Sigmoid colon (tissue), 7 donors: ENCODE results near the gene C16orf90. TPM values are rescaled to one million over a fixed set of nuclear protein-coding genes. Genes with fewer than 3 reads are reported as not detected.

Experiments used
- DNase-seq: peaks from one replicate; pipeline ENCODE4 v3.0.0-alpha.2; 2019
- H3K27ac ChIP-seq, 4 donors: fragments of 200-600 bp; sonication (generic); one replicate each; pipeline ENCODE4 v1.5.1; 2016 to 2019; ENCODE audit warnings: mild to moderate bottlenecking in 1 of 4
- H3K27me3 ChIP-seq, 3 donors: fragments of 200-600 bp; sonication (generic); one replicate each; pipeline ENCODE4 v1.5.1; 2019; ENCODE audit warnings: mild to moderate bottlenecking in 1 of 3
- H3K36me3 ChIP-seq, 4 donors: fragments of 200-600 bp; sonication (generic); one replicate each; pipeline ENCODE4 v1.5.1; 2016 to 2019
- H3K4me1 ChIP-seq, 4 donors: fragments of 200-600 bp; sonication (generic); one replicate each; pipeline ENCODE4 v1.5.1; 2017 to 2019
- H3K4me3 ChIP-seq, 4 donors: fragments of 200-600 bp; sonication (generic); one replicate each; pipeline ENCODE4 v1.5.1; 2017 to 2019; ENCODE audit warnings: mild to moderate bottlenecking in 2 of 4, moderate library complexity in 1 of 4
- H3K9me3 ChIP-seq, 4 donors: fragments of 200-600 bp in 3 of 4; sonication (generic) in 3 of 4; one replicate each; pipeline versions ENCODE4 v1.5.1 to v1.6.1; 2013 to 2019
- CTCF ChIP-seq, 4 experiments: fragments of 450-650 bp in 3 of 4; fragments of 200-600 bp in 1 of 4; IDR thresholded peaks; one replicate each; pipeline ENCODE4 v1.5.1; 2016 to 2019; ENCODE audit warnings: antibody characterized with exemption in 4 of 4, mild to moderate bottlenecking in 3 of 4, moderate library complexity in 2 of 4
- EP300 ChIP-seq, 4 donors: sonication (generic); formaldehyde crosslinking; IDR thresholded peaks; one replicate each; pipeline ENCODE4 v1.6.1; 2017; ENCODE audit warnings: antibody characterized with exemption in 4 of 4
- POLR2A ChIP-seq, 2 donors: fragments of 450-650 bp; IDR thresholded peaks; one replicate each; pipeline ENCODE4 v1.6.1; 2016; ENCODE audit warnings: antibody characterized with exemption in 2 of 2, mild to moderate bottlenecking in 2 of 2, moderate library complexity in 2 of 2
- POLR2AphosphoS5 ChIP-seq, 4 donors: sonication (generic); formaldehyde crosslinking; IDR thresholded peaks; one replicate each; pipeline ENCODE4 v1.6.1; 2017; ENCODE audit warnings: antibody characterized with exemption in 4 of 4
- WGBS, 2 donors: extraction: QIAGEN DNeasy Blood & Tissue Kit; methylation state at CpG; one replicate each; pipeline ENCODE4 v1.1.7; 2013; 5-methylcytosine and 5-hydroxymethylcytosine counted together
- intact Hi-C: fragments of 100-400 bp; cut with DNase I; formaldehyde crosslinking; loops from one replicate; pipeline ENCODE4 v1.15.1; 2023
- polyA plus RNA-seq, 3 donors: library from polyadenylated mRNA; stranded (reverse); fragments of 200-250 nt; gene quantifications; one replicate each; pipeline ENCODE4 v1.2.3, GENCODE V29; 2013
- small RNA-seq, 3 donors: library from RNA; depleted of rRNA; stranded (forward); fragments of <200 nt; gene quantifications; one replicate each; pipeline ENCODE3, GENCODE V24; 2016
- total RNA-seq, 4 donors: library from RNA; depleted of rRNA; stranded (reverse); fragments of >200 nt; gene quantifications; one replicate each; pipeline ENCODE4 v1.1.0, GENCODE V29; 2016
- donor health status: healthy with polysubstance abuse.
- donor health status: Bipolar disorder and iron deficiency.
- donor health status: healthy.

C16orf90 gene
- total and polyA plus RNA-seq, 7 donors: not detected

- intact Hi-C loops: loop anchor here (1.0 to 10.0 kb wide), 6 partner anchors 43 to 220 kb away; partner anchors contain the start of genes TIGD7, ZNF174, ZNF200 and ZNF75A
- no peaks in the 10 kb centered on the region for H3K27me3 ChIP-seq
- H3K27ac ChIP-seq: peak overlapping the region; percentile 89 to 97 (median 94)
- no peaks in the 10 kb centered on the region for H3K36me3 ChIP-seq
- WGBS, 2 donors: 0 to 1% methylated on average over 83 of the region's 83 CpGs
- no peaks in the 10 kb centered on the region for H3K9me3 ChIP-seq
- DNase-seq: peak; percentile 96
- H3K4me3 ChIP-seq: peak overlapping the region; percentile 82 to 93 (median 84)
- peaks cover 0 to 50% (median 42%) of the 10 kb centered on the region in 4 donors for H3K4me1 ChIP-seq
- TF ChIP-seq CTCF (IDR thresholded peaks at IDR 0.05) (peak in 2 of 4 experiments; percentile 19 to 46), POLR2A (IDR thresholded peaks at IDR 0.05) (peak in 1 of 2 donors; percentile 37), EP300 (IDR thresholded peaks at IDR 0.05) (no peak), POLR2AphosphoS5 (IDR thresholded peaks at IDR 0.05) (peak; percentile 49 to 81 (median 72))
Measured at GRCh38 chr16:3457434-3458252, 37.6 kb downstream of the C16orf90 start.

- Histone ChIP-seq H3K36me3 (peaks cover 0 to 6% (median 0%) of the 10 kb centered on the region in 4 donors), H3K27me3 (no peaks in the 10 kb centered on the region), H3K4me1 (peaks cover 0 to 21% (median 18%) of the 10 kb centered on the region in 4 donors), H3K27ac (no peak overlapping the region), H3K4me3 (no peak overlapping the region), H3K9me3 (no peaks in the 10 kb centered on the region)
- intact Hi-C loops: loop anchor here (5.0 to 10.0 kb wide), 3 partner anchors 147 to 217 kb away; partner anchors contain the start of genes TIGD7, ZNF200 and ZNF75A
- no peak for DNase-seq
- 87 to 93% methylated on average over 10 of the region's 10 CpGs for WGBS, 2 donors
- TF ChIP-seq EP300 (IDR thresholded peaks at IDR 0.05) (no peak), POLR2A (IDR thresholded peaks at IDR 0.05) (no peak), POLR2AphosphoS5 (IDR thresholded peaks at IDR 0.05) (no peak), CTCF (IDR thresholded peaks at IDR 0.05) (no peak)
Measured at GRCh38 chr16:3454631-3455147, 40.6 kb downstream of the C16orf90 start.

- no peak for DNase-seq
- TF ChIP-seq CTCF (IDR thresholded peaks at IDR 0.05) (no peak), POLR2A (IDR thresholded peaks at IDR 0.05) (no peak), EP300 (IDR thresholded peaks at IDR 0.05) (no peak), POLR2AphosphoS5 (IDR thresholded peaks at IDR 0.05) (no peak)
- no peak overlapping the region for H3K27ac ChIP-seq
- H3K4me3 ChIP-seq: no peak overlapping the region
- intact Hi-C loops: loop anchor here (10.0 kb wide), 1 partner anchor 189 kb away; no protein-coding TSS in a partner anchor
- WGBS, 2 donors: 93 to 95% methylated on average over 5 of the region's 5 CpGs
- no peaks in the 10 kb centered on the region for H3K9me3 ChIP-seq
- H3K4me1 ChIP-seq: peaks cover 0 to 15% (median 12%) of the 10 kb centered on the region in 4 donors
- no peaks in the 10 kb centered on the region for H3K27me3 ChIP-seq
- peaks cover 0 to 10% (median 0%) of the 10 kb centered on the region in 4 donors for H3K36me3 ChIP-seq
Measured at GRCh38 chr16:3454093-3454492, 41.2 kb downstream of the C16orf90 start.

GRCh38 chr16:3444032-3444388 is 51.3 kb downstream of the C16orf90 start:
- TF ChIP-seq POLR2A (IDR thresholded peaks at IDR 0.05) (no peak), EP300 (IDR thresholded peaks at IDR 0.05) (no peak), CTCF (IDR thresholded peaks at IDR 0.05) (peak in 1 of 4 experiments; percentile 22), POLR2AphosphoS5 (IDR thresholded peaks at IDR 0.05) (peak in 1 of 4 donors; percentile 38)
- 42 to 44% methylated on average over 10 of the region's 10 CpGs for WGBS, 2 donors

More at GRCh38 chr16:3444032-3444388, 51.3 kb downstream of the C16orf90 start:
- H3K4me3 ChIP-seq: peak overlapping the region; percentile 34 to 67 (median 56)
- DNase-seq: no peak
- H3K27ac ChIP-seq: peak overlapping the region; percentile 54 to 79 (median 76)
- H3K9me3 ChIP-seq: no peaks in the 10 kb centered on the region
- intact Hi-C loops: loop anchor here (5.0 kb wide), 1 partner anchor 42 kb away; the partner anchor contains the start of genes ZNF174 and ZSCAN32
- H3K36me3 ChIP-seq: peaks cover 0 to 22% (median 9%) of the 10 kb centered on the region in 4 donors
- peaks cover 0 to 17% (median 7%) of the 10 kb centered on the region in 4 donors for H3K4me1 ChIP-seq
- H3K27me3 ChIP-seq: no peaks in the 10 kb centered on the region

Small RNA genes lying within 50 kb of the gene (small RNA-seq; reads per million reads assigned to genes)
- 0 reads per million in 3 donors for gene MIR6126

Other genes starting within 250 kb of the C16orf90 start
- 1 to 10 TPM; 1.2 to 2.9 (median 2.1) TPM for gene MEFV, start 238.9 kb downstream of the C16orf90 start, total RNA-seq
- gene MEFV, start 238.9 kb downstream of the C16orf90 start, polyA plus RNA-seq: under 1 TPM; 0.60 to 0.92 (median 0.85) TPM
- 10 to 100 TPM; 27.5 to 51.3 (median 33.4) TPM for gene ZNF263, start 212.0 kb downstream of the C16orf90 start, total RNA-seq
- gene ZNF263, start 212.0 kb downstream of the C16orf90 start, polyA plus RNA-seq: 10 to 100 TPM in 2 of 3 donors, 1 to 10 TPM in 1; 9.7 to 17.2 (median 15.0) TPM
- 10 to 100 TPM in 1 of 4 donors, 1 to 10 TPM in 3; 3.5 to 12.8 (median 6.3) TPM for gene TIGD7, start 190.1 kb downstream of the C16orf90 start, total RNA-seq
- 1 to 10 TPM; 1.2 to 4.2 (median 2.8) TPM for gene TIGD7, start 190.1 kb downstream of the C16orf90 start, polyA plus RNA-seq
- gene ZNF75A, start 190.0 kb downstream of the C16orf90 start, total RNA-seq: 10 to 100 TPM; 26.6 to 32.8 (median 27.7) TPM
- gene ZNF75A, start 190.0 kb downstream of the C16orf90 start, polyA plus RNA-seq: 10 to 100 TPM in 1 of 3 donors, 1 to 10 TPM in 2; 6.7 to 17.0 (median 9.6) TPM
- gene OR2C1, start 139.6 kb downstream of the C16orf90 start, total RNA-seq: 1 to 10 TPM in 1 of 4 donors, under 1 TPM in 2, not detected in 1; 0.49 to 1.4 (median 0.55) TPM
- gene OR2C1, start 139.6 kb downstream of the C16orf90 start, polyA plus RNA-seq: under 1 TPM in 1 of 3 donors, not detected in 2; 0.09 TPM
- 10 to 100 TPM; 12.1 to 16.3 (median 15.3) TPM for gene ZSCAN32, start 94.5 kb downstream of the C16orf90 start, total RNA-seq
- 10 to 100 TPM in 1 of 3 donors, 1 to 10 TPM in 2; 8.6 to 10.8 (median 9.6) TPM for gene ZSCAN32, start 94.5 kb downstream of the C16orf90 start, polyA plus RNA-seq
- 10 to 100 TPM; 12.2 to 15.8 (median 14.2) TPM for gene ZNF174, start 94.3 kb downstream of the C16orf90 start, total RNA-seq
- gene ZNF174, start 94.3 kb downstream of the C16orf90 start, polyA plus RNA-seq: 1 to 10 TPM; 3.5 to 5.5 (median 5.4) TPM
- 1 to 10 TPM; 1.5 to 2.5 (median 2.1) TPM for gene ZNF597, start 52.0 kb downstream of the C16orf90 start, total RNA-seq
- 1 to 10 TPM in 1 of 3 donors, under 1 TPM in 2; 0.69 to 1.2 (median 0.99) TPM for gene ZNF597, start 52.0 kb downstream of the C16orf90 start, polyA plus RNA-seq
- gene NAA60, start 51.8 kb downstream of the C16orf90 start, total RNA-seq: 10 to 100 TPM; 15.0 to 30.4 (median 22.6) TPM
- gene NAA60, start 51.8 kb downstream of the C16orf90 start, polyA plus RNA-seq: 10 to 100 TPM; 55.9 to 73.5 (median 65.1) TPM
- 10 to 100 TPM; 24.2 to 36.8 (median 29.5) TPM for gene CLUAP1, start 5.5 kb upstream of the C16orf90 start, total RNA-seq
- 10 to 100 TPM in 1 of 3 donors, 1 to 10 TPM in 2; 6.6 to 10.5 (median 6.9) TPM for gene CLUAP1, start 5.5 kb upstream of the C16orf90 start, polyA plus RNA-seq
- under 1 TPM in 3 of 4 donors, not detected in 1; under 0.01 to 0.33 (median 0.27) TPM for gene NLRC3, start 81.9 kb upstream of the C16orf90 start, total RNA-seq
- 1 to 10 TPM in 1 of 3 donors, under 1 TPM in 1, not detected in 1; under 0.01 to 7.0 TPM for gene NLRC3, start 81.9 kb upstream of the C16orf90 start, polyA plus RNA-seq
- 1 to 10 TPM; 2.1 to 3.9 (median 2.6) TPM for gene SLX4, start 116.1 kb upstream of the C16orf90 start, total RNA-seq
- gene SLX4, start 116.1 kb upstream of the C16orf90 start, polyA plus RNA-seq: 1 to 10 TPM in 1 of 3 donors, under 1 TPM in 2; under 0.01 to 3.9 (median 0.69) TPM
- gene DNASE1, start 159.2 kb upstream of the C16orf90 start, total RNA-seq: 10 to 100 TPM in 3 of 4 donors, 1 to 10 TPM in 1; 8.9 to 22.4 (median 11.9) TPM
- 10 to 100 TPM in 1 of 3 donors, 1 to 10 TPM in 2; 1.2 to 15.9 (median 4.4) TPM for gene DNASE1, start 159.2 kb upstream of the C16orf90 start, polyA plus RNA-seq
- 10 to 100 TPM; 38.8 to 53.5 (median 47.1) TPM for gene TRAP1, start 222.0 kb upstream of the C16orf90 start, total RNA-seq
- 10 to 100 TPM; 17.4 to 64.9 (median 28.7) TPM for gene TRAP1, start 222.0 kb upstream of the C16orf90 start, polyA plus RNA-seq